Lower leg skin (tissue), 3 donors: ENCODE results near the gene BHLHE41.

ENCODE experiments used
- POLR2A ChIP-seq, 2 donors: fragments of 450-650 bp; IDR thresholded peaks; one replicate each; pipeline ENCODE4 v1.6.1; 2016 to 2017; ENCODE audit warnings: antibody characterized with exemption in 2 of 2, mild to moderate bottlenecking in 1 of 2, moderate library complexity in 1 of 2
- TF ChIP-seq, protein P1 (sequence below), 3 donors: fragments of 450-650 bp; IDR thresholded peaks; one replicate each; pipeline ENCODE4 v1.5.1; 2016; ENCODE audit warnings: antibody characterized with exemption in 3 of 3, mild to moderate bottlenecking in 3 of 3, moderate library complexity in 2 of 3

DNA sequence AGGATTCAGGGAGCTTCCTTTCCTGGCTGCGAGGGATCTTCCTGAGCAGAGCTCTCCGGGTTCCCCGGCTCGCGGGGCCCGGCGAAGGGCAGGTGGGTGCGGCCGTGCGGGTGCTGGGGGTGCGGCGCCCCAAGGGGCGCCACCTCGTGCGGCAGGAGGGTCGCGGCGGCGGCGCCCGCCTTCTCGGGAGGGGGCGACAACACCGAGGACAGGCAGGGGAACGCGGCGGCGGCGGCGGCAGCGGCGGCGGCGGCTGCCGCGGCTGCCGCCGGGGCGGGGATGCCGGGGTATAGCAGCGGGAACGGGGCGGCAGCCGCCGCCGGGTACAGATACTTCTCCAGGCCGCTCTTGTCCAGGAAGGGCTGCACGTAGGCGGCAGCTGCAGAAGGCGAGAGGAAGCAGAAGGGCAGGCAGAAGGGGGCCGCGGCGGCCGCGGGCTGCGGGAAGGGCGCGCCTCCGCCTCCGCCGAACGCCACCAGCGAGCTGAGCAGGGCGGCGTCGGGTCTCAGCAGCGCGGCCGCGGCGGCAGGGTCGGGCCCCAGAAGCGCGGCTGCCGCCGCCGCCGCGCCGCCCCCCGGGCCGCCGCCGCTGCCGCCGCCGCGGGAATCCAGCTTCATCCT, 2.7 kb downstream of the BHLHE41 start:
- no peak for TF ChIP-seq POLR2A (IDR thresholded peaks at IDR 0.05)
- TF ChIP-seq, protein P1, sequence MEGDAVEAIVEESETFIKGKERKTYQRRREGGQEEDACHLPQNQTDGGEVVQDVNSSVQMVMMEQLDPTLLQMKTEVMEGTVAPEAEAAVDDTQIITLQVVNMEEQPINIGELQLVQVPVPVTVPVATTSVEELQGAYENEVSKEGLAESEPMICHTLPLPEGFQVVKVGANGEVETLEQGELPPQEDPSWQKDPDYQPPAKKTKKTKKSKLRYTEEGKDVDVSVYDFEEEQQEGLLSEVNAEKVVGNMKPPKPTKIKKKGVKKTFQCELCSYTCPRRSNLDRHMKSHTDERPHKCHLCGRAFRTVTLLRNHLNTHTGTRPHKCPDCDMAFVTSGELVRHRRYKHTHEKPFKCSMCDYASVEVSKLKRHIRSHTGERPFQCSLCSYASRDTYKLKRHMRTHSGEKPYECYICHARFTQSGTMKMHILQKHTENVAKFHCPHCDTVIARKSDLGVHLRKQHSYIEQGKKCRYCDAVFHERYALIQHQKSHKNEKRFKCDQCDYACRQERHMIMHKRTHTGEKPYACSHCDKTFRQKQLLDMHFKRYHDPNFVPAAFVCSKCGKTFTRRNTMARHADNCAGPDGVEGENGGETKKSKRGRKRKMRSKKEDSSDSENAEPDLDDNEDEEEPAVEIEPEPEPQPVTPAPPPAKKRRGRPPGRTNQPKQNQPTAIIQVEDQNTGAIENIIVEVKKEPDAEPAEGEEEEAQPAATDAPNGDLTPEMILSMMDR (IDR thresholded peaks at IDR 0.05), result no peak
